Activated CD4-positive, alpha-beta T cell treated with anti-CD3 and anti-CD28 coated beads, Interleukin-2, Interleukin-6, amounts not matched to agents 100 ng/mL and 50 ng/mL, durations not matched to agents 16 hours and 8 hours (primary cell): ENCODE measurements around the gene OPN5.

Experiments
- DNase-seq: peaks from one replicate; pipeline ENCODE4 v3.0.0-alpha.2; 2020

The OPN5 gene

GRCh38 chr6:47865206-47865605 lies 83.4 kb downstream of the OPN5 start:
- DNase-seq, result no peak

- DNase-seq, result no peak
These were observed 93.8 kb downstream of the OPN5 start for GRCh38 chr6:47875593-47875992.
